Right ventricle myocardium inferior (tissue), 1 donor: ENCODE measurements around the gene TRIM54. TPM values are rescaled to one million over a fixed set of nuclear protein-coding genes. Genes with fewer than 3 reads are reported as not detected.
A peak's percentile ranks its signal among the peaks of the same experiment; 100 is the strongest.
"Not testable (repeated sequence)": the region's sequence is repeated elsewhere in the genome, so short reads cannot be mapped to it uniquely, and the experiment has no call there.

Experiments used
- ATAC-seq: fragments of 200-7000 bp; cut with Tn5 transposase; one replicate; pipeline ENCODE4 v1.9.1; 2020; ENCODE audit warnings: mild to moderate bottlenecking, moderate library complexity
- DNase-seq: peaks from one replicate; pipeline ENCODE4 v3.0.0; 2021; ENCODE audit errors: missing footprints
- intact Hi-C: fragments of 100-400 bp; cut with DNase I; formaldehyde crosslinking; loops from one replicate; pipeline ENCODE4 v1.11.0; 2022
- total RNA-seq: library from RNA; stranded (reverse); fragmentation: NEBNext Ultra II Directional; extraction: Animal tissue kit (Norgen Biotek cat#: 25700); gene quantifications from one replicate; pipeline ENCODE4 v1.2.1, GENCODE V29; 2021
- donor health status: DM: no; HTN: yes; CAD: no; lungs with severe emphysema.

TRIM54 gene
- total RNA-seq, 1 donor from 2014 or later = 282 TPM

- intact Hi-C loops, DNase-seq: not testable (repeated sequence)
- ATAC-seq = peak; percentile 14
These were observed 9.4 kb upstream of the TRIM54 start for GRCh38 chr2:27272537-27273522.

GRCh38 chr2:27275211-27276150 is 6.7 kb upstream of the TRIM54 start, which contains the start of gene DNAJC5G:
DNAJC5G (plus strand) TSS chr2:27275433; CDS start chr2:27276729, 1,296 bp downstream.
- intact Hi-C loops = no loop called here
- ATAC-seq = no peak

GRCh38 chr2:27278010-27278409 is 4.2 kb upstream of the TRIM54 start:
- intact Hi-C loops = no loop called here
- ATAC-seq (no peak), DNase-seq (no peak)

More at GRCh38 chr2:27275211-27276150, 6.7 kb upstream of the TRIM54 start, which contains the start of gene DNAJC5G:
- no peak for DNase-seq

DNA sequence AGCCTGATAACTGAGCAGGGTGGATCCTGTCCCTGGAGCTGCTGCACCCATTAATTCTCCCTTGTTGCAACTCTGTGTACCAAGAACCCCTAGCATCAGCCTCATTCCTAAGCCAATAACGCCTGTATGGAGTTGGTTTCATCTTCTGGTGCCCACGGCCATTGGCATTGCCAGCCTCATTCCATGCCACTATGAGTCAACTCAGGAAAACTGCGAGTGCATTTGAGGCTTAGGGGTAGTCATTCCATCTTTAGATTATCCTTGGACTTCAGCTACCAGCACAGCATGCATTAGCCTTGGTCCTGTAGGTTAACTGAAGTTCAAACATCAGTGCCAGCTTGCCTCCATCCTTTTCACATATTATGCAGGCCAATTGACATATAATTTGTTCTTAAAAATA is 1.4 kb upstream of the TRIM54 start:
- ATAC-seq (no peak), DNase-seq (no peak)
- intact Hi-C loops = loop anchor here (1.0 to 5.0 kb wide), 3 partner anchors 16 to 184 kb away; no protein-coding TSS in a partner anchor

GRCh38 chr2:27281442-27281841 is 787 bp upstream of the TRIM54 start:
- intact Hi-C loops = loop anchor here (2.0 to 5.0 kb wide), 2 partner anchors 17 to 184 kb away; no protein-coding TSS in a partner anchor
- DNase-seq (no peak), ATAC-seq (peak; percentile 29)

DNA sequence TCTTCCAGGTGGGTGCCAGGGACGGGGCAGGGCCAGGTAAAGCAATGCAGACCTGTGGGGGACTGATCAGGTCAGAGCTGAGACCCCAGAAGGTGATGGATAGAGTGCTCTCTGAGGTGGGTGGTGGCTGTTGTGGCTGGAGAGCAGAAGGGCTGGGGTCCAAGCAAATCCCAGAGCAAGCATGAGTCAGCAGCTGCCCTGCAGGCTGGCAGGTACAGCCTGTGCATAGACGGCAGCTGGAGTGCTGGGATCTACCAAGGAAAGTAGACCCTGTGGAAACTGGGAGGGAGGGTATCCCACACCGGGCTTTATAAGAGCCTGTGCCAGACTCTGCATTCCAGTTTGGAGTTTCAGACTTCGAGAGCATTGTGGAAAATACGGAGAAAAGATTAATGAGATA is 663 bp downstream of the TRIM54 start:
- DNase-seq (no peak), ATAC-seq (peak; percentile 70)

GRCh38 chr2:27284996-27285395 is 2.8 kb downstream of the TRIM54 start:
- intact Hi-C loops = loop anchor here (5.0 kb wide), 1 partner anchor 188 kb away; no protein-coding TSS in a partner anchor
- DNase-seq (no peak), ATAC-seq (no peak)

More for the DNA sequence above, 663 bp downstream of the TRIM54 start:
- intact Hi-C loops = loop anchor here (1.0 to 5.0 kb wide), 2 partner anchors 40 to 186 kb away; partner anchors contain the start of gene MPV17

DNA sequence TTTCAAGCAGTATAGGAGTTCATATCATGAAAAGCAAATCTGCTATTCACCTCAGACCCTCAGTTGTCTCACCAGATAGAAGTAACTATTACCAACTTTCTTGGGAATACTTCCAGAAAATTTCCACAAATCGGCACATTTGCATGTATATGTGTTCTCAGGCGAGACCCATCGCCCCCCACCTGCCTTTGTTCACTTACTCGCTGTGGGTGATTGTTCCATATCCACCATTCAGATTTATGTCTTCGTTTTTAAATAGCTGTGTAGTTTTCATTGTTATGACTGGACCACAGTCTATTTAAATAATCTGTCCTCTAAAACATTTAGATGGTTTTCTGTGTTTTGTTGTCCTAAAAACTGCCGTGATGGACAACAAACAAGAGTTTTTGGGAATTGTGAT is 3.3 kb downstream of the TRIM54 start:
- DNase-seq (no peak), ATAC-seq (no peak)
- intact Hi-C loops = no loop called here

DNA sequence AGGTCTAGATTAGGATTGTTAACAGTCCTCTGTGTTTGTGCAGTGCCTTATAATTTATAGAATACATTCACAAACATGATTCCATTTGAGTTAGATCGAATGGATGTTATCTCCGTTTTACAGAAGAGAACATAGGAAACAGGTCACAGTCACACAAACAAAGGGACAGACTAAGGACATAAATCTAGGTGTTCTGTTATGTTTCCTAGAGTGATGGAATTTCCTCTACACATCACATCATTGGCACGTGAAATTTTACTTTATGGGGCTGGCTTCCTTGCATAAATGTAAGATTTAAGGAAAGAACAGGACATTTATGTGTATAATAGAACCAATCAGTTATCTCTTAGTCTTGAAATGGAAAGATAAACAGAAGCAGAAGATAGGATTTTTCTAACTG is 6.4 kb downstream of the TRIM54 start:
- intact Hi-C loops = no loop called here
- ATAC-seq (no peak), DNase-seq (no peak)

GRCh38 chr2:27290549-27290948 is 8.3 kb downstream of the TRIM54 start:
- ATAC-seq = no peak
- intact Hi-C loops = no loop called here
- no peak for DNase-seq

DNA sequence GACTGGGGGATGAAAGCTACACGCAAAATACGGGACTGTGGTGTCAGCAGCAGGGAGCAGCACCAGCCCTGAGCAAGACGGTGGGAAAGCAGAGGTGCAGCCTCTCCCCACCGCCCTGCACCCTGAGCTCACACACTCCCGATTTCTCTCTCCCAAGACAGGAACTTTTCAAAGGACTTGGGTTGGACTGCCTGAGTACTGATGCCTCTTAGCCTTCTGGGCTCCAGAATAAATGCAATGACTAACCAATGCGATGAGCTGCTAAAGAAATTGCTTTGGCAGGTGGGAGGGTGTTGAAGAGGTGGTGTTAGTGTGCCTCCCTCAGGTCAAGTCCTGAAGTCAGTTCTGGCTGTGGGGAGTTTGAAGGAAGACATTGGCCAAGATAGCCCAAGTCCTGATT is 9.6 kb downstream of the TRIM54 start:
- DNase-seq (no peak), ATAC-seq (no peak)
- intact Hi-C loops = no loop called here

GRCh38 chr2:27294928-27295327 is 12.7 kb downstream of the TRIM54 start:
- ATAC-seq = no peak
- intact Hi-C loops = no loop called here
- DNase-seq = no peak

DNA sequence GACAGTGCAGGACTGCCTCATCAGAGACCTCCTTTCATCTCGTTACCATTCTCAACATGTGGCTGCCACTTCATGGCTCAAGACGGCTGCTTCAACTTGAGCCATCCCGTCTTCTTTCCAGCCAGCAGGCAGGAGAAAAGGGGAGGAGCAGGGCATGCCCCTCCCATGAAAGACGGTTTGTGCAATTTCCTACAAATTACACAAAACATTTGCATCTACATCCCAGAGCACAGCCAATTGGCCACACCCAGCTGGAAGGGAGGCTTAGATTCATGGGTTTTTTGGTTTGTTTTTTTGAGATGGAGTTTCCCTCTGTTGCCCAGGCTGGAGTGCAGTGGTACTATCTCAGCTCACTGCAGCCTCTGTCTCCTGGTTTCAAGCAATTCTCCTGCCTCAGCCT is 14.3 kb downstream of the TRIM54 start:
- intact Hi-C loops = no loop called here
- ATAC-seq (no peak), DNase-seq (no peak)

DNA sequence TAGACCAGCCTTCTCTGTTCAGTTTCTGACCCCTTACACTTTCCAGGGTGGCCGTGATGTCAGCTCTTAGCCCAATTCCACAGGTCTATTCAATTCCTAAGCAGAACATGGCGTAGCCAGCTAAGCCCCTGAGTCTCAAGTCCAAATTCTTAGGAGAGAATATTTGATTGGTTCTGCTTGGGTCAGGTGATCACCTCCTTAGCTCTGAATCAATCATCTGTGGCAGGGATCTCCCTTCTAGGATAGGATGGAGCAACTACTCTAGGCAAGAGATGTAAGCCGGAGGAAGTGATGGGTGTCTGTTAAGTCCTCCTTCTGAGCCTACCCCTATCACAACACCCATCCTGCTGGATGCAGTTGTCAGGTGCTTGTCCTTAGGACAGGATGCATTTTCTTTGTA is 15.0 kb downstream of the TRIM54 start:
- ATAC-seq (no peak), DNase-seq (no peak)
- intact Hi-C loops = no loop called here

- ATAC-seq (no peak), DNase-seq (no peak)
- intact Hi-C loops = no loop called here
These were observed 16.3 kb downstream of the TRIM54 start for GRCh38 chr2:27298391-27299080.

GRCh38 chr2:27300606-27301005 is 18.4 kb downstream of the TRIM54 start:
- DNase-seq, ATAC-seq: not testable (repeated sequence)
- intact Hi-C loops = loop anchor here (5.0 kb wide), 2 partner anchors 38 to 203 kb away; partner anchors contain the start of gene SLC30A3

GRCh38 chr2:27303093-27304025 is 21.1 kb downstream of the TRIM54 start:
- DNase-seq (no peak), ATAC-seq (peak; percentile 61)
- intact Hi-C loops = loop anchor here (5.0 kb wide), 2 partner anchors 41 to 206 kb away; partner anchors contain the start of gene SLC30A3
